Measurements from ENCODE around the gene CDH13.

DNA sequence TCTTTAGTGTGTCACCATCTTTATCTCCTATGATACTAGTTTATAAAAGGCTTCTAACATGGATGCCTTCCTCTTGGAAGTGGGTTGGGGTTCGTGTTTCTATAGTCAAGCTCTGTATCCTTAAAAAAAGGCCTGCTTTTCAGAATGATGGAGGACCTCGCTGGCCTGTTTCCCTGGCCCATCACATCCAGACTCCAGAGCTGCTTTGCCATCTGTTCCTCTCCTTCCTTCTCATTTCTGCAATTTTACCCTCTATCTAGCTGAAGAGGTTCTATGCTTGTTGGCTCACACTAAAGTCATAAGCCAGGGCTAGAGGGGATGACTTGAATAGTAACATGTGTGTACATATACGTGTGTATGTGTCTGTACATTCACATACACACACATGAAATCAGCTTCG, 730.2 kb downstream of the CDH13 start:
- no peak for TF ChIP-seq CTCF (conservative IDR thresholded peaks at IDR 0.05; ENCODE audit: low read length)
- TF ChIP-seq EZH2phosphoT487 (IDR thresholded peaks at IDR 0.05; ENCODE audit: borderline replicate concordance, low read depth, low read length): no peak

Measured in OCI-LY7 (cell line).